PC-9 (cell line): ENCODE results near the gene FUBP3.

Source experiments
- EZH2 ChIP-seq: fragments of 200-600 bp; sonication (generic); IDR thresholded peaks from 2 replicates; pipeline ENCODE4 v1.8.0; 2017; ENCODE audit warnings: antibody characterized with exemption, low read depth
- TF ChIP-seq, protein P1 (sequence below): fragments of 200-600 bp; sonication (generic); conservative IDR thresholded peaks from 2 replicates; pipeline ENCODE4 v1.6.1; 2017; ENCODE audit warnings: mixed run types, antibody characterized with exemption, mild to moderate bottlenecking, moderate library complexity

DNA sequence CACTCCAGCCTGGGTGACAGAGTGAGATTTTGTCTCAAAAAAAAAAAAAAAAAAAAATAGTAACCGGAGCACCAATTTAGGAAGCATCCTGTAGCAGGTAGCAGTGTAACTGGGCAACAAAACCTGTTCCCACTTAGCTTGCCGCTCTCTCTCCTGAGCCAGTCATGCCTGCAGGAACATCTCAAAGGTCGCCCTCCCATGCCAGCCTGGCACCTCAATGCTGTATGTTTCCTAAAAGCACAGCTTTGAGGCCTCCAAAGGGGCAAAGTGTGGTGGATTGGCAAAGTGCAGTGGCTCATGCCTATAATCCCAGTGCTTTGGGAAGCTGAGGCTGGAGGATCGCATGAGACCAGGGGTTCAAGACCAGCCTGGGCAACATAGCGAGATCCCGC lies 22.3 kb upstream of the FUBP3 start:
- TF ChIP-seq, protein P1, sequence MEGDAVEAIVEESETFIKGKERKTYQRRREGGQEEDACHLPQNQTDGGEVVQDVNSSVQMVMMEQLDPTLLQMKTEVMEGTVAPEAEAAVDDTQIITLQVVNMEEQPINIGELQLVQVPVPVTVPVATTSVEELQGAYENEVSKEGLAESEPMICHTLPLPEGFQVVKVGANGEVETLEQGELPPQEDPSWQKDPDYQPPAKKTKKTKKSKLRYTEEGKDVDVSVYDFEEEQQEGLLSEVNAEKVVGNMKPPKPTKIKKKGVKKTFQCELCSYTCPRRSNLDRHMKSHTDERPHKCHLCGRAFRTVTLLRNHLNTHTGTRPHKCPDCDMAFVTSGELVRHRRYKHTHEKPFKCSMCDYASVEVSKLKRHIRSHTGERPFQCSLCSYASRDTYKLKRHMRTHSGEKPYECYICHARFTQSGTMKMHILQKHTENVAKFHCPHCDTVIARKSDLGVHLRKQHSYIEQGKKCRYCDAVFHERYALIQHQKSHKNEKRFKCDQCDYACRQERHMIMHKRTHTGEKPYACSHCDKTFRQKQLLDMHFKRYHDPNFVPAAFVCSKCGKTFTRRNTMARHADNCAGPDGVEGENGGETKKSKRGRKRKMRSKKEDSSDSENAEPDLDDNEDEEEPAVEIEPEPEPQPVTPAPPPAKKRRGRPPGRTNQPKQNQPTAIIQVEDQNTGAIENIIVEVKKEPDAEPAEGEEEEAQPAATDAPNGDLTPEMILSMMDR: no peak
- TF ChIP-seq EZH2: no peak
